RWPE2 (cell line): ENCODE results near the gene GNAO1.
A peak's percentile ranks its signal among the peaks of the same experiment; 100 is the strongest.

Source experiments
- ATAC-seq: fragments of 200-7000 bp; cut with Tn5 transposase; 3 replicates; pipeline ENCODE4 v1.9.1; 2021; ENCODE audit warnings: low read depth
- DNase-seq: peaks from one replicate; pipeline ENCODE4 v3.0.0-alpha.2; 2020; ENCODE audit warnings: low spot score
- H3K27ac ChIP-seq: fragments of 450-650 bp; 2 replicates; pipeline ENCODE4 v1.5.1; 2017; ENCODE audit warnings: mild to moderate bottlenecking; ENCODE audit not compliant: poor library complexity, severe bottlenecking
- H3K27me3 ChIP-seq: fragments of 250-450 bp; sonication (Bioruptor Pico); 2 replicates; pipeline ENCODE4 v1.5.1; 2021; ENCODE audit warnings: mild to moderate bottlenecking, moderate library complexity; ENCODE audit not compliant: insufficient read depth, poor library complexity, severe bottlenecking
- H3K36me3 ChIP-seq: fragments of 250-450 bp; sonication (Bioruptor Pico); 2 replicates; pipeline ENCODE4 v1.5.1; 2020; ENCODE audit warnings: low read depth, mild to moderate bottlenecking, moderate library complexity
- H3K4me1 ChIP-seq: fragments of 250-450 bp; sonication (Bioruptor Pico); 2 replicates; pipeline ENCODE4 v1.5.1; 2021; ENCODE audit warnings: mild to moderate bottlenecking, moderate library complexity; ENCODE audit not compliant: insufficient read depth, poor library complexity, severe bottlenecking
- H3K4me3 ChIP-seq: fragments of 250-450 bp; sonication (Bioruptor Pico); 2 replicates; pipeline ENCODE4 v1.5.1; 2021; ENCODE audit warnings: mild to moderate bottlenecking, moderate library complexity; ENCODE audit not compliant: severe bottlenecking
- H3K9me3 ChIP-seq: fragments of 250-450 bp; sonication (Bioruptor Pico); 2 replicates; pipeline ENCODE4 v1.5.1; 2021; ENCODE audit warnings: mild to moderate bottlenecking, moderate library complexity; ENCODE audit not compliant: severe bottlenecking
- TF ChIP-seq, protein P1 (sequence below): fragments of 450-650 bp; IDR thresholded peaks from one replicate; pipeline ENCODE4 v1.5.1; 2017; ENCODE audit warnings: mild to moderate bottlenecking, moderate library complexity; ENCODE audit not compliant: poor library complexity, severe bottlenecking

Gene GNAO1

DNA sequence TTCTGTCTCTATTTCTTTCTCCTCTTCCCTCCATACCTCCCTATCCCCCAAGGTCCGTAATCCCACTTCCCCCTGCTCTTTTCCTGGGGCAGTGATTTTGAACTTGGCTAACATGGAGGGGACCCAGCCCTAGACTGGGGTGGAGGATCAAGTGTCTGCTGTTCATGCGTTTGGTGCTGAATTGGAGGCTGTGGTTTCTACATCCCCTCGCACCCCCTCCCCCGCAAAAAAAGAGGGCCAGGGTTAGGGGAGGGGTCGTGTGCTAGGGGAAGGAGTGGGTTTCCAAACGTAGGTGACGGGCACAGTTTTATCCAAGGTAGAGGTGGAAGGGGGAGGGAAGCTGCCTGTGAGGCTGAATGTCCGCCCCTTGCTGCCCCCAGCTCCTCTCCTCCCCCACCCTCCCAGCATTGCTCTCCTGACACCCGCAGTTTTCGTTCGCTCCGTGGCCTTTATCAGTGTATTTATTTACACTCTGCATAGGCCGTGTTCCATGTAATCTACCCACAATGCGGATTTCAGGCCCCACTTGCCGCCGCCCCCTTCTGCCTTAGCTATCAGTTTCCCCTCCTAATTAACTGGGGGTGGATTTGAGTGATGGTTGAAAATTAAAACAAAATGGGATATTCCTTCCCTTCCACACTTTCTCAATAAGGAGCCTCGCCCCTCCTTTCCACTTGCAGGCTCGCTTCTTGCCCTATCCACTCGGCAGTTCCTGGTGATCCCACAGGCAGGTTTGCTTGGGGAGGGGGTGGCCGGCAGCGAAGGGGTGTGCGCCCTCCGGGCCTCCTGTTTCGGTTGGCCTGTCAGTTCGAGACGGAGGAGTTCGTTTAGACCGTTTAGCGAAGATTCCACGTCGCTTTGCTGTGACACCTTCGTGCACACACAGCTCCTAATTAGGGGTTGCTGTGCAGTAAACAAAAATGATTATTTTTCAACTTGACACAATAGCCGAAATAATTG, 2.0 kb downstream of the GNAO1 start:
- Histone ChIP-seq H3K27me3 (peaks cover 91% of the 10 kb centered on the region), H3K36me3 (no peaks in the 10 kb centered on the region), H3K27ac (no peak overlapping the region), H3K9me3 (no peaks in the 10 kb centered on the region), H3K4me3 (no peak overlapping the region), H3K4me1 (no peaks in the 10 kb centered on the region)
- no peak for ATAC-seq
- TF ChIP-seq, protein P1, sequence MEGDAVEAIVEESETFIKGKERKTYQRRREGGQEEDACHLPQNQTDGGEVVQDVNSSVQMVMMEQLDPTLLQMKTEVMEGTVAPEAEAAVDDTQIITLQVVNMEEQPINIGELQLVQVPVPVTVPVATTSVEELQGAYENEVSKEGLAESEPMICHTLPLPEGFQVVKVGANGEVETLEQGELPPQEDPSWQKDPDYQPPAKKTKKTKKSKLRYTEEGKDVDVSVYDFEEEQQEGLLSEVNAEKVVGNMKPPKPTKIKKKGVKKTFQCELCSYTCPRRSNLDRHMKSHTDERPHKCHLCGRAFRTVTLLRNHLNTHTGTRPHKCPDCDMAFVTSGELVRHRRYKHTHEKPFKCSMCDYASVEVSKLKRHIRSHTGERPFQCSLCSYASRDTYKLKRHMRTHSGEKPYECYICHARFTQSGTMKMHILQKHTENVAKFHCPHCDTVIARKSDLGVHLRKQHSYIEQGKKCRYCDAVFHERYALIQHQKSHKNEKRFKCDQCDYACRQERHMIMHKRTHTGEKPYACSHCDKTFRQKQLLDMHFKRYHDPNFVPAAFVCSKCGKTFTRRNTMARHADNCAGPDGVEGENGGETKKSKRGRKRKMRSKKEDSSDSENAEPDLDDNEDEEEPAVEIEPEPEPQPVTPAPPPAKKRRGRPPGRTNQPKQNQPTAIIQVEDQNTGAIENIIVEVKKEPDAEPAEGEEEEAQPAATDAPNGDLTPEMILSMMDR: no peak
- no peak for DNase-seq

DNA sequence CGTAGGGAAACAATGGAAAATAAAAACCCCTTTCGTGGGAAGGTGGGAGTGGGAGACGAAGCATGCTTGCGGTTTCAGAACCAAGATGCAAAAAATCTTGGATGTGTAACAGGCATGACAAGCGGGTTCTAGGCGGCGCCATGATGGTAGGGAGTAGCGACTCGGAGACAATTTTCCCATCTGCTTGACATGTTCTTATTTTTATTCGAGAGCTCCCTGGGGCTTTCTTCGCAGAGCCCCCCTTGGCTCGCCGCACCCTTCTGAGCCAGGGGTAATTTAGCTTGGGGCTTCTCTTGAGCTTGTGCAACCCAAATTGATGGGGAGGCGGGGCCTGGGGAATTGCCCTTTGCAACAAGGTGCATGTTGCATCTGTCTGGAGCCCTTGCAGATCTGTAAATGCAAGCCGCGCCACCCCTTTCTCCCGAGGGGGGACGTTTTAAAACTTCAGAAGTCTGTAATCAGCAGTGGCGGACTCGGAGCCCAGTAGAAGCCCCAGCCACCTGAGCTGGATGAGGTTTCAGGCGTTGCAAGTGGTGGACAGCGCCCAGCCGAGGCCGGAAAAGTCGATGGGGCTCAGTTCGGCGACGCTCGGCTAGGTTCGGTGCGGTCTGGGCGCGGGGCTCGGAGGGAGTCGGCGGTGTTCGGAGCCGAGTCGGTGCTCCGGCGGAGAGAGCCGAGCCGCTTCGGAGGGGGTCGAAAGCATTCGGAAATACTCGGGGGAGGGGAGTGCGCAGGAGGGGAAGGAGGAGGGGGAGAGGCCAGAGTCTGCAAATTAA, 2.9 kb downstream of the GNAO1 start:
- TF ChIP-seq, protein P1: no peak
- Histone ChIP-seq H3K4me3 (no peak overlapping the region), H3K4me1 (no peaks in the 10 kb centered on the region), H3K27ac (no peak overlapping the region), H3K27me3 (peaks cover 89% of the 10 kb centered on the region), H3K9me3 (no peaks in the 10 kb centered on the region), H3K36me3 (no peaks in the 10 kb centered on the region)
- DNase-seq (peak; percentile 73), ATAC-seq (peak; percentile 85)

DNA sequence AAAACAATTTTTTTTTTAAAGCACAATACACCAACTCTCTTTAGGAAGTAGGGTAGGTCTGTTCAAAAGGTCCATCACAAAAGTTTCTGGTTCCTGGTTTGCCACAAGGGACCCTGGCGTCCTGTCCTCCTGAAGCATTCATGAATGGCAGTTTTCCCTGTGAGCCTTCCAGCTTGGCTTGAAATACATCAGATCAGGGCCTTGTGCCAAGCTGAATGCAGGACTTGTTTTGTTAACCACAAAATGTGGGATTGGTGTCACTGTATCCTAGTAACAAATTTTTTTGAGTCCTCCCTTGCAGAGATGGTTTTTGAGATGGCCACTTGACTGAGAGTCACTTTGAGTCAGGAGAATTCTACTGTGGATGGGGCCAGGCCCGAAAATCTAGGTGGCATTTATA, 3.9 kb downstream of the GNAO1 start:
- TF ChIP-seq, protein P1: no peak
- Histone ChIP-seq H3K27me3 (peaks cover 82% of the 10 kb centered on the region), H3K27ac (no peak overlapping the region), H3K9me3 (no peaks in the 10 kb centered on the region), H3K4me1 (no peaks in the 10 kb centered on the region), H3K4me3 (no peak overlapping the region), H3K36me3 (no peaks in the 10 kb centered on the region)
- no peak for DNase-seq
- no peak for ATAC-seq

DNA sequence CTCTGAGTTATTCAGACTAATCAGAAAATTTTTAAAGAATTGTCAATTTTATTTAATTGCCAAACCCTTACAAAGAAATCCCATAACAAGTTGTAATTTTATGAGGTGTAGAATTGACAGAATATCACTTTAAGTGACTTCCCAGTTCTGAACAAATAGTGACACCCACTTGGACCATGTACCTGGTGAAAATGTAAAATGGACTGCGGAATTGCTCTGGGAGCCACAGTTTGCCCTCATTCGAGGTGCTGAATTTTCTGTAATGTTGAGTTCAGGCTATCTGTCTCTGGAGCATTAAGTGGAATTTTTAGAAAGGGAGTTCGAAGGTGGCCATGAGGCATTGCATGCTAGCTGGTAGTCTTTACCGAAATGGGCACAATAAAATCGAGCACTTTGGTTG, 5.1 kb downstream of the GNAO1 start:
- Histone ChIP-seq H3K27me3 (peaks cover 73% of the 10 kb centered on the region), H3K4me1 (no peaks in the 10 kb centered on the region), H3K9me3 (no peaks in the 10 kb centered on the region), H3K4me3 (no peak overlapping the region), H3K27ac (no peak overlapping the region), H3K36me3 (no peaks in the 10 kb centered on the region)
- ATAC-seq: no peak
- no peak for DNase-seq
- TF ChIP-seq, protein P1: no peak
